Ramos (cell line): ENCODE results near the gene CMTM7.
"Not testable (repeated sequence)": the region's sequence is repeated elsewhere in the genome, so short reads cannot be mapped to it uniquely, and the experiment has no call there.

ENCODE experiments used
- in situ Hi-C: fragments of 300-500 bp; cut with MboI; formaldehyde crosslinking; loops from one replicate; pipeline ENCODE4 v1.14.3; 2022; ENCODE audit warnings: low sequenced_read_pairs; ENCODE audit not compliant: unreplicated experiment

CMTM7 gene

GRCh38 chr3:32453346-32453745 lies 61.7 kb downstream of the CMTM7 start:
- in situ Hi-C loops = no loop called here

GRCh38 chr3:32454111-32454510 lies 62.5 kb downstream of the CMTM7 start:
- in situ Hi-C loops = no loop called here

GRCh38 chr3:32454731-32455608 lies 63.3 kb downstream of the CMTM7 start:
- in situ Hi-C loops = no loop called here

GRCh38 chr3:32455609-32456428 lies 64.2 kb downstream of the CMTM7 start:
- in situ Hi-C loops = no loop called here

GRCh38 chr3:32456429-32457130 lies 64.9 kb downstream of the CMTM7 start:
- in situ Hi-C loops = no loop called here

GRCh38 chr3:32457971-32458471 lies 66.4 kb downstream of the CMTM7 start:
- in situ Hi-C loops = no loop called here

- in situ Hi-C loops = no loop called here
Observed at GRCh38 chr3:32459450-32459849, 67.8 kb downstream of the CMTM7 start.

- in situ Hi-C loops = no loop called here
Observed at GRCh38 chr3:32460031-32460749, 68.5 kb downstream of the CMTM7 start.

GRCh38 chr3:32460817-32461496 lies 69.3 kb downstream of the CMTM7 start:
- in situ Hi-C loops = not testable (repeated sequence)

- in situ Hi-C loops = not testable (repeated sequence)
Observed at GRCh38 chr3:32462191-32462986, 70.7 kb downstream of the CMTM7 start.

- in situ Hi-C loops = not testable (repeated sequence)
Observed at GRCh38 chr3:32463415-32463814, 71.8 kb downstream of the CMTM7 start.

GRCh38 chr3:32464726-32465125 lies 73.1 kb downstream of the CMTM7 start:
- in situ Hi-C loops = loop anchor here (5.0 kb wide), 2 partner anchors 92 to 167 kb away; no protein-coding TSS in a partner anchor

GRCh38 chr3:32466808-32467207 lies 75.2 kb downstream of the CMTM7 start:
- in situ Hi-C loops = loop anchor here (5.0 kb wide), 2 partner anchors 95 to 170 kb away; no protein-coding TSS in a partner anchor

GRCh38 chr3:32467333-32468070 lies 75.8 kb downstream of the CMTM7 start:
- in situ Hi-C loops = loop anchor here (5.0 kb wide), 2 partner anchors 95 to 170 kb away; no protein-coding TSS in a partner anchor

GRCh38 chr3:32469151-32469874 lies 77.7 kb downstream of the CMTM7 start:
- in situ Hi-C loops = loop anchor here (5.0 kb wide), 2 partner anchors 97 to 172 kb away; no protein-coding TSS in a partner anchor

- in situ Hi-C loops = no loop called here
Observed at GRCh38 chr3:32470362-32470761, 78.7 kb downstream of the CMTM7 start.

GRCh38 chr3:32471246-32471645 lies 79.6 kb downstream of the CMTM7 start:
- in situ Hi-C loops = no loop called here
